NT2/D1 (cell line): Measurements from ENCODE around the gene CDH22.

Experiments used
- SUZ12 ChIP-seq: IDR thresholded peaks from 2 replicates; pipeline ENCODE4 v1.6.1; 2011; ENCODE audit not compliant: insufficient read length, insufficient read depth; ENCODE audit errors: extremely low read depth
- YY1 ChIP-seq: IDR thresholded peaks from 2 replicates; pipeline ENCODE4 v1.6.1; 2011; ENCODE audit not compliant: insufficient read length, insufficient read depth
- ZNF274 ChIP-seq: IDR thresholded peaks from 2 replicates; pipeline ENCODE4 v1.6.1; 2011; ENCODE audit warnings: mild to moderate bottlenecking, low read depth, low read length

DNA sequence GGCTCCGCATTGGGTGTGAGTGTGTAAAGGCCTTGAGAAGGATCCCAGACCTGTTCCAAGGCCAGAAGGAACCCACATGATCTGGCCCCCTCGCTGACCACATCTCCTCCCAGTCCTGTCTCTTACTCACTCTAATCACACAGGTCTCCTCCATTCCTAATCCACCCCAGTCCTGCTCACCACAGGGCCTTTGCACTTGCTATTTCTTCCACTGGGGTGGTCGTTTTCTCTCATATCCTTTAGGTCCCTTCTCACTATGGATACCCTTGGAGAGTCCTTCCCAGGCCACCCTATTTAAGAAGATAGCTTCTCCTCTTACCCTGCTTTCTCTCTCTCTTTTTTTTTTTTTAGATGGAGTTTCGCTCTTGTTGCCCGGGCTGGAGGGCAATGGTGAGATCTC is 124.5 kb downstream of the CDH22 start:
- no peak for TF ChIP-seq ZNF274
- no peak for TF ChIP-seq YY1
- no peak for TF ChIP-seq SUZ12
